ENCODE results near the gene DERL2. TPM values are rescaled to one million over a fixed set of nuclear protein-coding genes. Genes with fewer than 3 reads are reported as not detected.
"Not testable (repeated sequence)": the region's sequence is repeated elsewhere in the genome, so short reads cannot be mapped to it uniquely, and the experiment has no call there.

Gene DERL2
- total RNA-seq, 1 donor from 2014 or later = 23.1 TPM

DNA sequence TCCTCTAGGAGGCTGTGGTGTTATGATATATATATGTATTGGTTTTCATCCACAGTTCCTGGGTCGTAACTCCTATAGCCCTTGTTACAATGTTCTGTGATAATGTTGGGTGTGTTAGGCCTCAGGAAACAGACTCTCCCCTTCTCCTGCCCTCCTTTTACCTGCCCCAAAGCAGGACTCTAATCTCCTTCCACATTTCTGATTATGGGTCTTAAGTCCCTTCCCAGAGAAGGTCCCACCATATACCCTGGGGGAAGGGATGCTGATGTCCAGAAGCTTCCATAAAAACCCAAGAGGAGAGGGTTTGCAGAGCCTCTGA, 46.6 kb downstream of the DERL2 start:
- DNase-seq (ENCODE audit: extremely low spot score in 2 of 2) = no peak
- no peaks in the 10 kb centered on the region for H3K27me3 ChIP-seq
- intact Hi-C loops (cut with DNase I) = no loop called here
- peaks cover 30% of the 10 kb centered on the region for H3K4me1 ChIP-seq
- peaks cover 0 to 24% of the 10 kb centered on the region in 2 donors for H3K36me3 ChIP-seq
- TF ChIP-seq, protein P1, sequence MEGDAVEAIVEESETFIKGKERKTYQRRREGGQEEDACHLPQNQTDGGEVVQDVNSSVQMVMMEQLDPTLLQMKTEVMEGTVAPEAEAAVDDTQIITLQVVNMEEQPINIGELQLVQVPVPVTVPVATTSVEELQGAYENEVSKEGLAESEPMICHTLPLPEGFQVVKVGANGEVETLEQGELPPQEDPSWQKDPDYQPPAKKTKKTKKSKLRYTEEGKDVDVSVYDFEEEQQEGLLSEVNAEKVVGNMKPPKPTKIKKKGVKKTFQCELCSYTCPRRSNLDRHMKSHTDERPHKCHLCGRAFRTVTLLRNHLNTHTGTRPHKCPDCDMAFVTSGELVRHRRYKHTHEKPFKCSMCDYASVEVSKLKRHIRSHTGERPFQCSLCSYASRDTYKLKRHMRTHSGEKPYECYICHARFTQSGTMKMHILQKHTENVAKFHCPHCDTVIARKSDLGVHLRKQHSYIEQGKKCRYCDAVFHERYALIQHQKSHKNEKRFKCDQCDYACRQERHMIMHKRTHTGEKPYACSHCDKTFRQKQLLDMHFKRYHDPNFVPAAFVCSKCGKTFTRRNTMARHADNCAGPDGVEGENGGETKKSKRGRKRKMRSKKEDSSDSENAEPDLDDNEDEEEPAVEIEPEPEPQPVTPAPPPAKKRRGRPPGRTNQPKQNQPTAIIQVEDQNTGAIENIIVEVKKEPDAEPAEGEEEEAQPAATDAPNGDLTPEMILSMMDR (IDR thresholded peaks at IDR 0.05) = peak in 1 of 3 experiments; percentile 16
- TF ChIP-seq POLR2AphosphoS5 (IDR thresholded peaks at IDR 0.05; ENCODE audit: insufficient read depth in 1 of 2, low read depth in 1 of 2) = no peak
- peak overlapping the region; percentile 51 for H3K27ac ChIP-seq
- H3K4me3 ChIP-seq = peak overlapping the region; percentile 84 to 89
- no peaks in the 10 kb centered on the region for H3K9me3 ChIP-seq

DNA sequence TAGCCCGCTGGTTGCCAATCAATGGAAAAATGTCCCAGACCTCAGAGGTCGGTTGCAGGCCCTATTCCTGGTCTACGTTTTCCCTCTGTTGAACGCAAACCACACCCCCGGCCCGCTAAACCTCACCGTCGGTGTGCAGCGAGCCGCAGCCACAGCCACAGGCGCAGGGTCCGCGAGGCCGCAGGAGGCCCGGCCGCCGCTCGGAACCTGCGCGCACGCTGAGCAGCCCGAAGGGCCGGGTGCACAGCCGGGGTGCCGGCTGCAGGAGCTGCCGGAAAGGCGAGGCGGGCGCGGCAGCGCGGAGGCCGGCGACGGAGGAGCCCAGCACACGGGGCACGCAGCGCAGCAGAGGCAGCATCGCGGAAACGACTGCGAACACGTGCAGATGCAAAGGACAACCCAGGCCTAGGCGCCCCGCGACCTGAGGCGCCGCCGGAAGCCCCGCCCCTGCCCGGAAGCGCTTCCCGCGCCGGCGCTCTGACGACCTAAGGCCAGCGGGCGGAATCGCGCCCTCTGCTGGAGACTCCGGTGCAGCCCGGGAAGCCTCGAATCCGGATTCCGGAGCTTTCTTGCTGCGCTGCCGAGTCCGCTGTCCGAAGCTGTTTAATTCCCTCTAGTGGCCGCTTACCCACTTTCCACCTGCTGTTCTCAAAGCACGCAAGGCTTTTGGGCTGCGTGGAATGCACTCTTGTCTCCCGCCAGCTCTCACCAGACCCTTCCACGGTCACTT, 47.1 kb downstream of the DERL2 start, which contains the start of gene C1QBP:
Gene C1QBP, minus strand, starts transcription at position 440 of the 730 bp plus-strand sequence. Its CDS starts 82 bp downstream, at position 358.
- peak in 1 of 2 donors; percentile 87 for DNase-seq (ENCODE audit: extremely low spot score in 2 of 2)
- H3K27ac ChIP-seq = peak within 1 kb of the TSS; percentile 51
- H3K27me3 ChIP-seq = no peaks in the 10 kb centered on the region
- H3K9me3 ChIP-seq = no peaks in the 10 kb centered on the region
- H3K36me3 ChIP-seq = peaks cover 0 to 24% of the 10 kb centered on the region in 2 donors
- intact Hi-C loops (cut with DNase I) = no loop called here
- peaks cover 30% of the 10 kb centered on the region for H3K4me1 ChIP-seq
- TF ChIP-seq POLR2A (IDR thresholded peaks at IDR 0.05) (peak in 1 of 2 donors; percentile 40), POLR2AphosphoS5 (IDR thresholded peaks at IDR 0.05; ENCODE audit: insufficient read depth in 1 of 2, low read depth in 1 of 2) (peak; percentile 80 to 94)
- TF ChIP-seq, protein P1 (IDR thresholded peaks at IDR 0.05) = peak; percentile 98
- H3K4me3 ChIP-seq = peak within 1 kb of the TSS; percentile 84 to 89

DNA sequence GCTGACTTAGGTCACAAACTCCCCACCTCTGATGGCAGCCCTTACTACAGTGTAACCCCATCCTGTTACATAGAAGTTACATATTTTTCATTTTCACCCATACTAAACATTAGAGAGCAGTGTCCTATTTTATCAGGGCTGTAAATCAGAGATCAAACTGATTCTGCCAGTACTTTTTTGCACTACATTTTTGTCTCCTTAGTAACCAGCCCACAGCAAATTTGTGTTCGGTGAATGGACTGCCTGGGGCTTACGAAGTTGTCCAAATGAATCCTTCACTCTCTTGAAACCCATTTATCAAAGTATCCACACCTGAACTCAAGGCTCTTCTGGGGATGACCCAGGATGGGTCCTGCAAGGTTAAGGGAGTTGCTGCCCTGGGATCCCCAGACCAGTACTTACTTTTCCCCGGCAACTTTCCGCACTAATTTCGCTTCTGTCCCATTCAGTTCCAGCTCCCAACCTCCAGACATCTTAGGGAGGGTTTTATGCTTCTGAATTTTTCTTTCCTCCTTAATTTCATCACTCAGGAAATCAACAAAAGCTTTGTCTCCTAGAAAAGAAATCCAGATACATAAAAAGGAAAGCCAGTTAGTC, 48.2 kb downstream of the DERL2 start:
- Histone ChIP-seq H3K4me3 (peak overlapping the region; percentile 84 to 89), H3K4me1 (peaks cover 30% of the 10 kb centered on the region), H3K27me3 (no peaks in the 10 kb centered on the region), H3K36me3 (peaks cover 3 to 27% of the 10 kb centered on the region in 2 donors), H3K27ac (no peak overlapping the region), H3K9me3 (no peaks in the 10 kb centered on the region)
- DNase-seq (ENCODE audit: extremely low spot score in 2 of 2) = no peak
- intact Hi-C loops (cut with DNase I) = no loop called here
- TF ChIP-seq POLR2AphosphoS5 (IDR thresholded peaks at IDR 0.05; ENCODE audit: insufficient read depth in 1 of 2, low read depth in 1 of 2) (no peak), POLR2A (IDR thresholded peaks at IDR 0.05) (no peak)
- TF ChIP-seq, protein P1 (IDR thresholded peaks at IDR 0.05) = no peak

DNA sequence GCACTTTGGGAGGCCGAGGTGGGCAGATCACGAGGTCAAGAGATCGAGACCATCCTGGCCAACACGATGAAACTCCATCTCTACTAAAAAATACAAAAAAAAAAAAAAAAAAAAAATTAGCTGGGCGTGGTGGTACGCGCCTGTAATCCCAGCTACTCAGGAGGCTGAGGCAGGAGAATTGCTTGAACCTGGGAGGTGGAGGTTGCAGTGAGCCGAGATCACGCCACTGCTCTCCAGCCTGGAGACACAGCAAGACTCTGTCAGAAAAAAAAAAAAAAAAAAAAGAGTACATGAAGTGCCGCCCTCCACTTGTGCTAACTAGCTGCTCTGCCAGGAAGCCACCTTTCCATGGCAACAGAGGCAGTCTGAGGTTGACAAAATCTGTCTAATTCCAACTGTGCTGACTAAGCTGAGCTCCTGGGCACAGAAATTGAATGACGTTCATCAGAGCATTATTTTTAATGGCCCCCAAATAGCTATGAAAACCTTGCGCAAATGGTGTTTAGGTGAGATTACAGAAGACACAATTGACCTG, 50.1 kb downstream of the DERL2 start:
- H3K4me3 ChIP-seq; H3K27me3 ChIP-seq; intact Hi-C loops (cut with DNase I); H3K27ac ChIP-seq; H3K9me3 ChIP-seq; DNase-seq (ENCODE audit: extremely low spot score in 2 of 2): not testable (repeated sequence)
- Histone ChIP-seq H3K36me3 (peaks cover 3 to 47% of the 10 kb centered on the region in 2 donors), H3K4me1 (peaks cover 30% of the 10 kb centered on the region)

DNA sequence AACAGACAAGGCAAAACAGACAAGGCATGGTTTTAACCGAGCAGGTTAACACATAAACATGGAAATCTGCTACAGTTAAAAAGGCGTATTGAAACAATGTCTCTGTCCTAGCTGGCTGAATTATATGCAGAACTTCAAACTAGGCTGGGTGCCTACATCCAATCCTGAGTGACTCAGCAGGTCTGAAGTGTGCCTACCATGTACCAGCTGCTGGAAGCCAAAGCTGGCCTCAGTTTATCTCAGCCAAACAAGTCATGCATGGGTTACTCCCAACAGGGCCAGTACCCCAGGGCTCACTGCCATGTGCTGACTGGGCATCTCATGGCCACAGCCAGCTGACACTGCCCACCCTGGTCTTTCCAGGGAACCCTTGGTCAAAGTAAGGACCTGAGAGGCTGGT, 51.0 kb downstream of the DERL2 start:
- Histone ChIP-seq H3K4me3 (no peak overlapping the region), H3K36me3 (peaks cover 3 to 56% of the 10 kb centered on the region in 2 donors), H3K27ac (no peak overlapping the region), H3K4me1 (peaks cover 30% of the 10 kb centered on the region), H3K9me3 (no peaks in the 10 kb centered on the region), H3K27me3 (no peaks in the 10 kb centered on the region)
- TF ChIP-seq POLR2AphosphoS5 (IDR thresholded peaks at IDR 0.05; ENCODE audit: insufficient read depth in 1 of 2, low read depth in 1 of 2) = no peak
- TF ChIP-seq, protein P1 (IDR thresholded peaks at IDR 0.05) = no peak
- TF ChIP-seq POLR2A (IDR thresholded peaks at IDR 0.05) = no peak
- intact Hi-C loops (cut with DNase I) = no loop called here
- DNase-seq (ENCODE audit: extremely low spot score in 2 of 2) = no peak
